Activated T-helper 1 cell treated with anti-CD3 and anti-CD28 coated beads, Interleukin-12 subunit alpha, Interleukin-12 subunit beta, Interleukin-2, Interleukin-4 antibody, amounts not matched to agents 30 ng/mL and 10 ng/mL and 1 ng/mL, durations not matched to agents 14 hours and 24 hours and 36 hours (primary cell): ENCODE measurements around the gene ASTN2. TPM values are rescaled to one million over a fixed set of nuclear protein-coding genes. Genes with fewer than 3 reads are reported as not detected.

Source experiments
- DNase-seq: peaks from one replicate; pipeline ENCODE4 v3.0.0; 2021; ENCODE audit warnings: low spot score
- H3K27ac Mint-ChIP-seq: one replicate; pipeline ENCODE4 v1.8.0; 2021; ENCODE audit warnings: mild to moderate bottlenecking, mixed read lengths
- H3K27me3 Mint-ChIP-seq: one replicate; pipeline ENCODE4 v1.8.0; 2022; ENCODE audit warnings: mild to moderate bottlenecking, moderate library complexity, mixed read lengths; ENCODE audit not compliant: insufficient read depth
- H3K36me3 Mint-ChIP-seq: one replicate; pipeline ENCODE4 v1.8.0; 2021; ENCODE audit warnings: low read depth, mixed read lengths
- H3K4me1 Mint-ChIP-seq: one replicate; pipeline ENCODE4 v1.8.0; 2021; ENCODE audit warnings: low read depth, mixed read lengths
- H3K4me3 Mint-ChIP-seq: one replicate; pipeline ENCODE4 v1.8.0; 2021; ENCODE audit warnings: mild to moderate bottlenecking, moderate library complexity, mixed read lengths
- H3K9me3 Mint-ChIP-seq: one replicate; pipeline ENCODE4 v1.8.0; 2021; ENCODE audit warnings: mixed read lengths
- intact Hi-C: fragments of 100-400 bp; cut with micrococcal nuclease; formaldehyde crosslinking; loops from one replicate; pipeline ENCODE4 v1.15.1; 2024
- total RNA-seq: library from RNA; stranded (reverse); gene quantifications from 2 replicates; pipeline ENCODE4 v1.2.3, GENCODE V29; 2022

ASTN2 gene
- total RNA-seq, 1 donor from 2014 or later: 3.3 TPM

- no peaks in the 10 kb centered on the region for H3K27me3 Mint-ChIP-seq
- no peak overlapping the region for H3K4me3 Mint-ChIP-seq
- H3K9me3 Mint-ChIP-seq: no peaks in the 10 kb centered on the region
- intact Hi-C loops: no loop called here
- DNase-seq: no peak
- no peaks in the 10 kb centered on the region for H3K36me3 Mint-ChIP-seq
- no peak overlapping the region for H3K27ac Mint-ChIP-seq
- no peaks in the 10 kb centered on the region for H3K4me1 Mint-ChIP-seq
Observed at GRCh38 chr9:116394894-116395698, 1019.8 kb downstream of the ASTN2 start.

DNA sequence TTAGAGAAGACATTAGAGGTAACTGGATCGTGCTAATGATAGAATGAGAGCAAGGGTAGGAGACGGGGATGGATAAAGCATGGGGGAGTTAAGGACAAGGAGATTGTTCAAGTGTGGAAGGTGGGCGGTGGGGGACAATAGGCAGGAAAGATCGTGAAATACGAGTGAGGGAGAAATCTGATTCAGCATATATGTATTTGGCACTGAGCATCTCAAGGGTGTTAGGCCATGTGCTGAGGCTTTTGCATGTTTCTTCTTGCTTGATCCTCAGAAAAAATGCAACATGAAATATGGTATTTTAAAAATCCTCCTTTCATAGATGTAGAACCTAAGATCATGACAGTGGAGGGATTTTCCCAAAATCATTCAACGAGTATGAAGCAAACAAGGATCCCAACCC is 1020.8 kb downstream of the ASTN2 start:
- H3K9me3 Mint-ChIP-seq: no peaks in the 10 kb centered on the region

DNA sequence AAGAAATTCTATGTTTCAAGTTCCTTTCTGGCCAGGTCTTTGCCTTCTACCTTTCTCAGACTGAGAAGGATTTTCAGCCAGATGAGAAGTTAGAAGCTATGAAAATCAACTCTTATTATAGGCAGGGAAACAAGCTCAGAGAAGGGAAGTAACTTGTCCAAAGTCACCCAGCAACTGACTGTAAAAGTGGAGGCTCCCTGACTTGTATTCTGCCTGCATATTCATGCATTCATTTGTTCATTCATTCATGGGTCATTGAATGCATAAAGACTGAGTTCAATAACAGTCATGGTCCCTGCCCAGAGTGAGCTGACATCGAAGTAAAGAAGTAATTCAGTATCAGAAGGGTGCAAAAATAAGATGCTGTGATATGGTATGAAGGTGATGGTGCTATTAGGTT is 1021.7 kb downstream of the ASTN2 start:
- intact Hi-C loops: no loop called here
- H3K36me3 Mint-ChIP-seq: no peaks in the 10 kb centered on the region
- H3K4me1 Mint-ChIP-seq: no peaks in the 10 kb centered on the region
- no peak for DNase-seq
- H3K9me3 Mint-ChIP-seq: no peaks in the 10 kb centered on the region
- H3K27ac Mint-ChIP-seq: no peak overlapping the region
- H3K4me3 Mint-ChIP-seq: no peak overlapping the region
- H3K27me3 Mint-ChIP-seq: no peaks in the 10 kb centered on the region

More for the DNA sequence above, 1020.8 kb downstream of the ASTN2 start:
- no peaks in the 10 kb centered on the region for H3K4me1 Mint-ChIP-seq
- no peak overlapping the region for H3K27ac Mint-ChIP-seq
- intact Hi-C loops: no loop called here
- H3K36me3 Mint-ChIP-seq: no peaks in the 10 kb centered on the region
- no peaks in the 10 kb centered on the region for H3K27me3 Mint-ChIP-seq
- H3K4me3 Mint-ChIP-seq: no peak overlapping the region
- DNase-seq: no peak

GRCh38 chr9:116391306-116391900 is 1023.5 kb downstream of the ASTN2 start:
- Mint-ChIP-seq H3K27ac (no peak overlapping the region), H3K27me3 (no peaks in the 10 kb centered on the region), H3K9me3 (no peaks in the 10 kb centered on the region), H3K36me3 (no peaks in the 10 kb centered on the region), H3K4me1 (no peaks in the 10 kb centered on the region), H3K4me3 (no peak overlapping the region)
- intact Hi-C loops: no loop called here
- DNase-seq: no peak

DNA sequence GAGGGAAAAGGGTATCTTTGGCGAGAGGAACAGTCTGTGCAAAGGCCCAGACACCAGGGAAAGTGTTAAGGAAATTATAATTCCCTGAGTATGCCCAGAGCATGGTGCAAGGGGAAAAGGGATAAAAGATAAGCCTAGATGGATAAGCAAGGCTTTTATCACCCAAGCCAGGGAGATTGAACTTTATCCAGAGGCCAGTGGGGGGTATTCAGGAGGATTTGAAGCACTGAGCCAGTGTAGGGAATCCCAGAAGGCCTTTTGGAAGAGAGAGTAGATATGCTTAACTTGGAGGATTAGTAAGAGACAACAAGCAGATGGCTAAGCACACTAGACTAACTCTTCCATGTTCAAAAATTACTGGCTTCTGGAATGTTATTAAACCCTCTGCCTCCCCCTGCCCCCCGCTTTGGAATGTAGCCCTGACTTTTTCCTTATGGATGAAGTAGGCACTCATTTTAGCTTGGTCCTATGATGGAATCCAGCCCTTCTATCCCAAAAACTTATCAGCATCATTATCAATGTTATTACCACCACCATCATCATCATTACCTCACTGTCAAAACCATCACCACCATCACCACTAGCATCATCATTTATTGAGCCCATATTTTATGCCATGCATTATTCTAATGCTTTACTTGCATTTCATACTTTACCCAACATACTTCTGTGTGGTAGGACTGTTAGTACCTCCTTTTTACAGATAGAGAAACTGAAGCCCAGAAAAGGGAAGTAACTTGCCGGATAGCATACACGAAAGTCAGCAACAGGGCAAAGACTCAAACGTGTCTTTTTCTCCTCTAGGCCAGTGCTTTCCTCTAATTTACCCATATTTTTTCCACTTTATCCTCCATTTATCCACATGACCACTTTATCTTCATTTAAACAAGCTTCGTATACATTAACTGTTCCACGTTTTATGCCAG is 1024.3 kb downstream of the ASTN2 start:
- no peaks in the 10 kb centered on the region for H3K27me3 Mint-ChIP-seq
- no peaks in the 10 kb centered on the region for H3K9me3 Mint-ChIP-seq
- H3K27ac Mint-ChIP-seq: no peak overlapping the region
- H3K4me3 Mint-ChIP-seq: no peak overlapping the region
- intact Hi-C loops: no loop called here
- no peak for DNase-seq
- no peaks in the 10 kb centered on the region for H3K4me1 Mint-ChIP-seq
- H3K36me3 Mint-ChIP-seq: no peaks in the 10 kb centered on the region

DNA sequence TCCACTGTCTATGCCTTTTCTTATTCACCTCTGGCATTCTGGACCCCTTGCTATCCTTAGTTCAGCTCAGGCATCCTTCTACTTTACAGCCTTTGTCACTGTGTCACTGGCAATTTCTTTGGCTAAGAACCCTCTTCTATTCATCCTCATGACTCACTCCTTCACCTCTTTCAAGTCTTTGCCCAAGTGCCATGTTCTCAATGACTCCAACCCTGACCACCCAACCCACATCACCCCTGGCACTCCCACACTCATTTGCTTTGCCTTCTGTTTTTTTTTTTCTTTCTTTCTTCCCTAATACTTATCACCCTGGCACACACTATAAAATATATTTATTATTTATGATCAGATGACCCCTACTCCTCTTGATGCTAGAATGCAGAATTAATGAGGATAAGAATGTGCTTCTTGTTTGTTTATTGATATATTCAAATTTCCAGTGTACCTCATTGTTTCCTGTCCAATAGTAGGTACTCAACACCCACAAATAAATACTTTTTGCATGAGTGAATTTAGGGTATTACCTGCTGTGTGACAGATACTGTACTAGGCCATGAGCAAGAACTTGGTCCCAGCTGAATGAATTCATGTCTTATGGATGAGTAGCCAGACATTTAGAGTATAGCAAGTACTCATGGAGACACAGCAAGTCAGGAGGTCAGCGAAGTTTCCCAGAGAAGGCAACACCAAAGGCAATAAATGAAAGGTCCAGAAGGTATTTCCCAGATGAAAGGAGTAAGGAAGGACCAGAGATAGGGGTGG is 1025.1 kb downstream of the ASTN2 start:
- H3K27ac Mint-ChIP-seq: no peak overlapping the region
- H3K27me3 Mint-ChIP-seq: no peaks in the 10 kb centered on the region
- H3K4me3 Mint-ChIP-seq: no peak overlapping the region
- H3K4me1 Mint-ChIP-seq: no peaks in the 10 kb centered on the region
- H3K9me3 Mint-ChIP-seq: no peaks in the 10 kb centered on the region
- no peaks in the 10 kb centered on the region for H3K36me3 Mint-ChIP-seq
- intact Hi-C loops: no loop called here
- no peak for DNase-seq

DNA sequence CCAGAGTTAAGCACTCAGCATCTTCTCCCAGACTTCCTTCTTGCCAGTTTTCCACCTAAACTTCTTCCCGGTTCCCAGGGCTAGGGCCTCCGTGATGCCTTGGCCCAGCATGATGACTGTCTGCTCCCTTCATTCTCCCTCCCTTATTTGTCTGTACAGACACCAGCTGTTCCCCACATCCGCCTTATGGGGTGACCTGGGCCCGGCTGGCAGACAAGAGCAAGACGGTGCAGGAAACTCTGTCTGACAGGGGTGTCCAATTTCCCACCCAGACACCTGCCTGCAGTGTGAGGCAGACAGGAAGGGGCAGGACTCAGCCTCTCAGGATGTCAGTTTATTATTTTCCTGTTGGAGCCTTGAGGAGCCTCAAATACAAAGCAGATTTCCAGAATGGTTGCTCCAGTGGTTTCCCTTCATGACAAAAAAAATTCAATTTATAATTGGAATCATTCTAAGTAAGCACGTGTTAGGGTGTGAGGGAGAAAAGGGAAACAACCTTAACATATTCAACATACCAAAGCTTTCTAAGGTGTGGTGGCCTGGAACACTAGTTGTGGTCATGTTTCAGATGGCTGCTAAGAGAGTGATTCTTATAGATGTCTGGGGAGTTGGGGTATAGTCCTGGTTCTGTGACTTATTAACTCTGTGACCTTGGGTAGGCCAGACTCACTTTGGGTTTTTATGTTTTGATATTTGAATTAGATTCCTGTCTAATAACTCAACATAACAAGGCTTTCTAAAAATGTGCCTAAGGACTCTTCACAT is 1026.7 kb downstream of the ASTN2 start:
- H3K27ac Mint-ChIP-seq: no peak overlapping the region
- no peaks in the 10 kb centered on the region for H3K27me3 Mint-ChIP-seq
- H3K36me3 Mint-ChIP-seq: no peaks in the 10 kb centered on the region
- H3K4me3 Mint-ChIP-seq: no peak overlapping the region
- intact Hi-C loops: no loop called here
- DNase-seq: no peak
- H3K4me1 Mint-ChIP-seq: no peaks in the 10 kb centered on the region
- no peaks in the 10 kb centered on the region for H3K9me3 Mint-ChIP-seq

- Mint-ChIP-seq H3K9me3 (no peaks in the 10 kb centered on the region), H3K27me3 (no peaks in the 10 kb centered on the region)
- intact Hi-C loops: no loop called here
Observed at GRCh38 chr9:116383936-116384335, 1030.9 kb downstream of the ASTN2 start.

DNA sequence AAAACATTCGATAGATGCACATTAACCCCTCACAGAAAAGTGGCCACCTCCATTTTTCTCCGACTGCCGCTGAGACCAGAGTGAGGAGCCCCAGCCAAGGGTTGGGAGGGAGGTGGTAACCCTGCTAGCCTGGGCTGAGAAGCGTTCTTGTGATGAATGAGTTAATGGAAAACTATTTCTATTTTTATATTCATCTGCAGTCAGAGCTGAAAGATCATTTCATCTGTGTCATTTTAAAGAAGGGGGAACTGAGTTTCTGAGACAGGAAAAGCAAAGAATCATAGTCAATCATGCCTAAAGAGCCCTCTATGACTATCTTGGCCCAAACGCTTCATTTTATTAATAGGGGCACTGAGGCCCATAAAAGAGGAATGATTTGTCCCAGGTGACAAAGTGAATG is 1031.7 kb downstream of the ASTN2 start:
- Mint-ChIP-seq H3K36me3 (no peaks in the 10 kb centered on the region), H3K4me3 (no peak overlapping the region), H3K9me3 (no peaks in the 10 kb centered on the region), H3K27ac (no peak overlapping the region), H3K4me1 (no peaks in the 10 kb centered on the region), H3K27me3 (no peaks in the 10 kb centered on the region)
- no peak for DNase-seq
- intact Hi-C loops: no loop called here

More at GRCh38 chr9:116383936-116384335, 1030.9 kb downstream of the ASTN2 start:
- Mint-ChIP-seq H3K4me1 (no peaks in the 10 kb centered on the region), H3K27ac (no peak overlapping the region), H3K4me3 (no peak overlapping the region), H3K36me3 (no peaks in the 10 kb centered on the region)
- no peak for DNase-seq

DNA sequence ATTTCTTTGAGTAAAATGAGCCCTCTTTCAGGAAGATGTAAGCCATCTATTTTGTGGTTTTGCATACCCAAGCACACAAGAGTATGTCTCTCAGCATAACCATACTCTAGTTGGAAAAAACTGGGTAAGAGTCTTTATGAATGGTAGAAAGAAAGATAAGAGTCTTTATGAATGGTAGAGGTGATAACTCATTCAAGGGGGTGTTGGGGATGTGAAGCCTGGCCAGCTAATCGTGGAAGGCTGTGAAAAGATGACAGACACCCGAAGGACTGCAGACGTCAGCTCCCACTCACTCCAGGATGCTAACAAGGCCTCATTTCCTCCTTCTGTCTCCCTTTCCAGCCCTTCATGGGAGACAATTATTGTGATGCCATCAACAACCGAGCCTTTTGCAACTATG is 1032.8 kb downstream of the ASTN2 start:
- intact Hi-C loops: no loop called here
- H3K27ac Mint-ChIP-seq: no peak overlapping the region
- H3K4me1 Mint-ChIP-seq: no peaks in the 10 kb centered on the region
- no peaks in the 10 kb centered on the region for H3K27me3 Mint-ChIP-seq
- H3K9me3 Mint-ChIP-seq: no peaks in the 10 kb centered on the region
- no peaks in the 10 kb centered on the region for H3K36me3 Mint-ChIP-seq
- no peak for DNase-seq
- no peak overlapping the region for H3K4me3 Mint-ChIP-seq

- intact Hi-C loops: no loop called here
- DNase-seq: no peak
- H3K4me3 Mint-ChIP-seq: no peak overlapping the region
- H3K9me3 Mint-ChIP-seq: no peaks in the 10 kb centered on the region
- no peak overlapping the region for H3K27ac Mint-ChIP-seq
- H3K27me3 Mint-ChIP-seq: no peaks in the 10 kb centered on the region
- no peaks in the 10 kb centered on the region for H3K4me1 Mint-ChIP-seq
- H3K36me3 Mint-ChIP-seq: no peaks in the 10 kb centered on the region
Observed at GRCh38 chr9:116381350-116381749, 1033.5 kb downstream of the ASTN2 start.

- Mint-ChIP-seq H3K36me3 (no peaks in the 10 kb centered on the region), H3K4me3 (no peak overlapping the region)
Observed at GRCh38 chr9:116380496-116380995, 1034.3 kb downstream of the ASTN2 start.

More at GRCh38 chr9:116380496-116380995, 1034.3 kb downstream of the ASTN2 start:
- Mint-ChIP-seq H3K27ac (no peak overlapping the region), H3K4me1 (no peaks in the 10 kb centered on the region), H3K27me3 (no peaks in the 10 kb centered on the region), H3K9me3 (no peaks in the 10 kb centered on the region)
- intact Hi-C loops: no loop called here
- DNase-seq: no peak
